Measurements from ENCODE around the gene SUPT16H. TPM values are rescaled to one million over a fixed set of nuclear protein-coding genes. Genes with fewer than 3 reads are reported as not detected.

Gene SUPT16H
- total RNA-seq: 55.8 to 77.2 TPM (median 57.7 TPM) in 3 replicates
- long read RNA-seq, full-length matches to known transcripts: 188 of 218 reads
- long read RNA-seq, partial matches to known transcripts: 19 of 218 reads
- long read RNA-seq, other reads (novel, unspliced or antisense): 11 of 218 reads

DNA sequence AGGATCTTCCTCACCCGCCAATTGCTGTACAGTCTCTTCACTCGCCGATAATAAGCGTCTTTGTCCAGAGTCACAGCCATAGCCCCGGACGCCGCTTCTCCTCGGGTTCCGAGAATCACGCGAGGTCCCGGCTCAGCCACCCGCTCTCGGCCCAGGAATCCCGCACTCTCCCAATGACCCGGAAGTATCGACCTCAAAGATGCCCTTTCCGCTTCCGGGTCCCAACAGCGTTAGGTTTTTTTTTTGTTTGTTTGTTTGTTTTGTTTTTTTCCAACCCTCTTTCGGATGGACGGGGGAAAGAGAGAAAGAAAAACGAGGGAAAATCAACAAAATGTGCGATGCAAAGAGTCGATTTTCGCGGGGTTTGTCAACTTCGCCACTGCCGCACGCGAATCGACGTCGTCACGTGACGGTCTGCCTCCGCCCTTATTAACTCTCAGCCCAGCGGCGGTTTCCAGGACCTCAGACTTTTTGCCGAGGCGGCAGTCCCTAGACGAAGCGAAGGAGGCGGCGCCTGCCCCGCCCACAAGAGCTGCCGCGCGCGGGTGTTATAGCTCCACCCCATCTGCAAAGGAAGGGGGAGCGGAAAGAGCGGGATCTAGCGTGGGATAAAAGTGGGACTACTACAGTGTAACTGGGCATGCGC is at the start of gene SUPT16H:
SUPT16H (minus strand) TSS at position 172 of the 646 bp plus-strand sequence; CDS start at position 80, 92 bp downstream.
- Mint-ChIP-seq H3K4me3 (ENCODE audit: unreplicated experiment) (peak within 1 kb of the TSS; percentile 90), H3K27ac (ENCODE audit: unreplicated experiment) (peak within 1 kb of the TSS; percentile 99), H3K27me3 (ENCODE audit: low read depth) (no peaks in the 10 kb centered on the region), H3K9me3 (ENCODE audit: low read depth) (no peaks in the 10 kb centered on the region), H3K4me1 (ENCODE audit: low read depth) (peaks cover 33% of the 10 kb centered on the region), H3K36me3 (ENCODE audit: low read depth) (peaks cover 7% of the 10 kb centered on the region)
- TF ChIP-seq, protein P1, sequence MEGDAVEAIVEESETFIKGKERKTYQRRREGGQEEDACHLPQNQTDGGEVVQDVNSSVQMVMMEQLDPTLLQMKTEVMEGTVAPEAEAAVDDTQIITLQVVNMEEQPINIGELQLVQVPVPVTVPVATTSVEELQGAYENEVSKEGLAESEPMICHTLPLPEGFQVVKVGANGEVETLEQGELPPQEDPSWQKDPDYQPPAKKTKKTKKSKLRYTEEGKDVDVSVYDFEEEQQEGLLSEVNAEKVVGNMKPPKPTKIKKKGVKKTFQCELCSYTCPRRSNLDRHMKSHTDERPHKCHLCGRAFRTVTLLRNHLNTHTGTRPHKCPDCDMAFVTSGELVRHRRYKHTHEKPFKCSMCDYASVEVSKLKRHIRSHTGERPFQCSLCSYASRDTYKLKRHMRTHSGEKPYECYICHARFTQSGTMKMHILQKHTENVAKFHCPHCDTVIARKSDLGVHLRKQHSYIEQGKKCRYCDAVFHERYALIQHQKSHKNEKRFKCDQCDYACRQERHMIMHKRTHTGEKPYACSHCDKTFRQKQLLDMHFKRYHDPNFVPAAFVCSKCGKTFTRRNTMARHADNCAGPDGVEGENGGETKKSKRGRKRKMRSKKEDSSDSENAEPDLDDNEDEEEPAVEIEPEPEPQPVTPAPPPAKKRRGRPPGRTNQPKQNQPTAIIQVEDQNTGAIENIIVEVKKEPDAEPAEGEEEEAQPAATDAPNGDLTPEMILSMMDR (IDR thresholded peaks at IDR 0.05): no peak
- DNase-seq (ENCODE audit: low spot score): peak; percentile 98

DNA sequence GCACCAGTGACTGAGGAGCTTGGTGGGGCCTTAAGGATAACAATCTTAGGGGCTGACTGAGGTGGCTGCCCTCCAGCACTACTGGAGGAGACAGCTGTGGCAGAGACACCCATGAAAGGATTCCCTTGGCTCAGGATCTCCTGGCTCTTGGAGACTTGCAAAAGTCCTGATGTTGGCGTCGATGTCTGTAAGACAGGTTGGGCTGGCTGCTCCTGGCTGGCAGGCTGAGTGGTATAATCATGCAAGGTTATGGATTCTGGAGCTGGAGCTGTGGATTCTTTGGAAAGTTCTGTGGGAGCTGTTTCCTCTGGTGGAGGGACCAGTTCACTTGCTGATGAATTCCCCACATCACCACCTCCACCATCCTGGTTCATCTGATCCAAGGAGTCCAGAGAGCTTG is 47.3 kb upstream of the SUPT16H start:
- Mint-ChIP-seq H3K36me3 (ENCODE audit: low read depth) (peaks cover 26% of the 10 kb centered on the region), H3K27me3 (ENCODE audit: low read depth) (no peaks in the 10 kb centered on the region), H3K4me1 (ENCODE audit: low read depth) (peaks cover 27% of the 10 kb centered on the region)

DNA sequence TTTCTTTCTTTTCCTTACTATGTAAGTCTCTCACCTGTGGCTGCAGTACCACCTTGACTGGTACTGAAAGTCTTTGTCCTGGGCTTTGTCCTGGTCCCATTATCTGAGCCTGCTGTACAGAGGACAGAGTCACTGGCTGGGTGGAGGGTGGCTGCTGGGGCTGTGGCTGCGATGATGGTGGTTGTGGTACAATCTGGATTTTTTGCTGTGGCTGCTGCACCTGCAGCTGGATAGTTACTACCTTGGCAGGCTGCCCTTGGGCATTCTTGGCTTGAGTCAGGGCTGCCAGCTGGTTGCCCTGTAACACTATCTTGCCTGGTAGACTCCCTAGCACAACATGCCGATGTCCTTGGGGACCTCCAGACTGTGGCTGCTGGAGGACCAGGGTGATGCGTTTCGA is 45.1 kb upstream of the SUPT16H start:
- no peaks in the 10 kb centered on the region for H3K27me3 Mint-ChIP-seq (ENCODE audit: low read depth)
- peaks cover 37% of the 10 kb centered on the region for H3K36me3 Mint-ChIP-seq (ENCODE audit: low read depth)
- no peaks in the 10 kb centered on the region for H3K9me3 Mint-ChIP-seq (ENCODE audit: low read depth)
- peaks cover 10% of the 10 kb centered on the region for H3K4me1 Mint-ChIP-seq (ENCODE audit: low read depth)
- no peak for DNase-seq (ENCODE audit: low spot score)
- no peak overlapping the region for H3K4me3 Mint-ChIP-seq (ENCODE audit: unreplicated experiment)
- no peak overlapping the region for H3K27ac Mint-ChIP-seq (ENCODE audit: unreplicated experiment)
- TF ChIP-seq, protein P1 (IDR thresholded peaks at IDR 0.05): no peak

More for the DNA sequence above, 47.3 kb upstream of the SUPT16H start:
- TF ChIP-seq, protein P1 (IDR thresholded peaks at IDR 0.05): no peak
- DNase-seq (ENCODE audit: low spot score): no peak
- Mint-ChIP-seq H3K4me3 (ENCODE audit: unreplicated experiment) (no peak overlapping the region), H3K9me3 (ENCODE audit: low read depth) (no peaks in the 10 kb centered on the region), H3K27ac (ENCODE audit: unreplicated experiment) (no peak overlapping the region)

DNA sequence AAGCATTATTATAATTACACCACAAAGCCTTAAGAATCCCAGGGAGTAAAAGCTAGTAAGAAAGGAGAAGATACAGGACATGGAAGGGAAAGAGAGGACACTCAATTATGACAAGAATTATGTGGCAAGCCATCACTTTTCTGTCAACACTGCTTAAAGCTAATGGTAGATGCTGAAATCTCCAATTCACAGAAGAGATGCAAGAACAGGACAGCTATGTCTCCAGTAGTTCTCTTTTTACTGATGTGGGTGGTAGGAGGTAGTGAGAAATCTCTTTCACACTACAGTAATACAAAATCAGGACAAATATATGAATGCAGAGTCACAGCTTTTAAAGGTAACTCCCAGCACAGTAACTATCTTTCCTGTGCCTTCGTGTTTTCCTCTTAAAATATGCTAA is 42.9 kb upstream of the SUPT16H start:
- no peak for DNase-seq (ENCODE audit: low spot score)
- Mint-ChIP-seq H3K36me3 (ENCODE audit: low read depth) (peaks cover 39% of the 10 kb centered on the region), H3K4me3 (ENCODE audit: unreplicated experiment) (no peak overlapping the region), H3K4me1 (ENCODE audit: low read depth) (peaks cover 5% of the 10 kb centered on the region), H3K27me3 (ENCODE audit: low read depth) (no peaks in the 10 kb centered on the region), H3K27ac (ENCODE audit: unreplicated experiment) (no peak overlapping the region), H3K9me3 (ENCODE audit: low read depth) (no peaks in the 10 kb centered on the region)
- TF ChIP-seq, protein P1 (IDR thresholded peaks at IDR 0.05): no peak

DNA sequence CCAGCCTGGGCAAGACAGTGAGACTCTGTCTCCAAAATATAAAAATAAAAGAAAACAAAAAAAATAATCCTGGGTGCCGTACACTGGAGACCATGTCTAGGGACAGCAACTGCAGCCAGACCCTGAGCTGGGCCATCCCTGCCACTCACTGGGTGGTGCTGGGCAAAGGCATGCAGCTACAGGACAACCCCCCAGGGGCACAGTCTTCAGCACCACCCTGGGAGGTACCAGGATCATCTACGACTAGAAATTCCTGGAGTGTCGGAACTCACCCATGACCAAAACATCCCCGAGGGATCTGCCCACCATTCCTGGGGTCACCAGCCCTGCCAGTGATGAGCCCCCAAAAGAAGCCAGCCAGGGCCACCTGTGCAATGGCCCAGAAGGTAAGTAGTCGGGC is 35.7 kb upstream of the SUPT16H start:
- Mint-ChIP-seq H3K27me3 (ENCODE audit: low read depth) (no peaks in the 10 kb centered on the region), H3K9me3 (ENCODE audit: low read depth) (no peaks in the 10 kb centered on the region), H3K4me3 (ENCODE audit: unreplicated experiment) (no peak overlapping the region), H3K4me1 (ENCODE audit: low read depth) (no peaks in the 10 kb centered on the region), H3K27ac (ENCODE audit: unreplicated experiment) (no peak overlapping the region), H3K36me3 (ENCODE audit: low read depth) (peaks cover 26% of the 10 kb centered on the region)
- no peak for DNase-seq (ENCODE audit: low spot score)
- TF ChIP-seq, protein P1 (IDR thresholded peaks at IDR 0.05): no peak
